SK-N-SH (cell line): ENCODE results near the gene DMAP1. TPM values are rescaled to one million over a fixed set of nuclear protein-coding genes. Genes with fewer than 3 reads are reported as not detected.

Experiments
- CTCF ChIA-PET: fragments of 300-600, 350-600 bp; formaldehyde crosslinking; extraction: SDS; loops from one replicate; lab custom pipeline; 2021; lab: Yijun Ruan, JAX
- POLR2A ChIA-PET: fragments of 350-600 bp; sonication (Branson Sonifier 250); formaldehyde crosslinking; extraction: SDS; loops from one replicate; lab custom pipeline; 2020; ENCODE audit warnings: antibody characterized with exemption, inconsistent platforms; lab: Yijun Ruan, JAX
- DNase-seq: peaks from one replicate; pipeline ENCODE4 v3.0.0; 2012
- H2AFZ ChIP-seq: fragments of 200-600 bp; sonication (generic); 2 replicates; pipeline ENCODE4 v1.8.1; 2016; ENCODE audit warnings: antibody characterized with exemption, mild to moderate bottlenecking, low read depth
- H3F3A ChIP-seq: fragments of 200-600 bp; sonication (generic); replicated peaks from 2 replicates; pipeline ENCODE3; 2016; ENCODE audit warnings: antibody characterized with exemption, mild to moderate bottlenecking; ENCODE audit not compliant: insufficient read depth
- H3K27ac ChIP-seq, 2 experiments: fragments of 200-500 bp in 1 of 2; fragments of 200-600 bp in 1 of 2; sonication (Bioruptor generic) in 1 of 2; sonication (generic), shearing (Covaris generic) in 1 of 2; 2 replicates each; pipeline versions ENCODE4 v1.5.1 to v1.6.1; 2014 to 2016; ENCODE audit warnings: low read depth in 2 of 2, inconsistent platforms in 1 of 2, low read length in 1 of 2, mild to moderate bottlenecking in 1 of 2, mixed read lengths in 1 of 2
- H3K27me3 ChIP-seq: fragments of 200-600 bp; sonication (generic), shearing (Covaris generic); 2 replicates; pipeline ENCODE4 v1.6.1; 2016; ENCODE audit warnings: mixed run types; ENCODE audit not compliant: insufficient read depth
- H3K36me3 ChIP-seq, 2 experiments: fragments of 200-500 bp in 1 of 2; fragments of 200-600 bp in 1 of 2; sonication (Bioruptor generic) in 1 of 2; sonication (generic) in 1 of 2; replicated peaks in 1 of 2; 2 replicates each; pipeline versions ENCODE3 to v1.5.1; 2014 to 2016; ENCODE audit warnings: low read length in 1 of 2, mild to moderate bottlenecking in 1 of 2; ENCODE audit not compliant: insufficient read depth in 2 of 2, control insufficient read depth in 1 of 2
- H3K4me1 ChIP-seq, 2 experiments: fragments of 200-500 bp in 1 of 2; fragments of 200-600 bp in 1 of 2; sonication (Bioruptor generic) in 1 of 2; sonication (generic), shearing (Covaris generic) in 1 of 2; 2 replicates each; pipeline versions ENCODE4 v1.5.1 to v1.6.1; 2014 to 2016; ENCODE audit warnings: low read depth in 1 of 2, low read length in 1 of 2, mixed run types in 1 of 2; ENCODE audit not compliant: insufficient read depth in 2 of 2, control insufficient read depth in 1 of 2
- H3K4me2 ChIP-seq: fragments of 200-600 bp; sonication (generic), shearing (Covaris generic); 2 replicates; pipeline ENCODE4 v1.6.1; 2017; ENCODE audit warnings: mixed run types
- H3K4me3 ChIP-seq, 2 experiments: fragments of 200-500 bp in 1 of 2; fragments of 200-600 bp in 1 of 2; sonication (Bioruptor generic) in 1 of 2; sonication (generic), shearing (Covaris generic) in 1 of 2; 2 replicates each; pipeline versions ENCODE4 v1.5.1 to v1.8.1; 2014 to 2016; ENCODE audit warnings: low read depth in 2 of 2, inconsistent platforms in 1 of 2, low read length in 1 of 2, mild to moderate bottlenecking in 1 of 2, mixed read lengths in 1 of 2, moderate library complexity in 1 of 2
- H3K79me2 ChIP-seq: fragments of 200-600 bp; sonication (generic); 2 replicates; pipeline ENCODE4 v1.8.1; 2017; ENCODE audit warnings: mild to moderate bottlenecking; ENCODE audit not compliant: insufficient read depth
- H3K9ac ChIP-seq: fragments of 200-600 bp; sonication (generic); 2 replicates; pipeline ENCODE4 v1.6.1; 2017; ENCODE audit warnings: mixed run types
- H3K9me2 ChIP-seq: fragments of 200-600 bp; sonication (generic); 2 replicates; pipeline ENCODE4 v1.6.1; 2017; ENCODE audit warnings: mixed run types
- H3K9me3 ChIP-seq: fragments of 200-600 bp; sonication (generic); 2 replicates; pipeline ENCODE4 v1.6.1; 2017; ENCODE audit warnings: mixed run types, mild to moderate bottlenecking, moderate library complexity
- H4K20me1 ChIP-seq: fragments of 200-600 bp; sonication (generic); 2 replicates; pipeline ENCODE4 v1.6.1; 2017; ENCODE audit warnings: mild to moderate bottlenecking, mixed run types; ENCODE audit not compliant: insufficient read depth
- ELF1 ChIP-seq: IDR thresholded peaks from 2 replicates; pipeline ENCODE4 v1.4.0; 2012
- EP300 ChIP-seq, 2 experiments: IDR thresholded peaks; 2 replicates each; pipeline versions ENCODE4 v1.4.0 to v1.6.1; 2012; ENCODE audit warnings: borderline replicate concordance in 1 of 2, low read depth in 1 of 2, low read length in 1 of 2
- FOSL2 ChIP-seq: IDR thresholded peaks from 2 replicates; pipeline ENCODE4 v1.4.0; 2012; ENCODE audit warnings: low read depth, mild to moderate bottlenecking, moderate library complexity, borderline replicate concordance
- FOXJ3 ChIP-seq: sonication (generic); formaldehyde crosslinking; IDR thresholded peaks from 2 replicates; pipeline ENCODE4 v1.5.1; 2020; ENCODE audit warnings: mild to moderate bottlenecking, missing genetic modification reagents
- JUND ChIP-seq: IDR thresholded peaks from 2 replicates; pipeline ENCODE4 v1.4.0; 2012
- MEF2A ChIP-seq: IDR thresholded peaks from 2 replicates; pipeline ENCODE4 v1.4.0; 2012; ENCODE audit warnings: low read depth, borderline replicate concordance
- MXI1 ChIP-seq: IDR thresholded peaks from 2 replicates; pipeline ENCODE4 v1.6.1; 2012; ENCODE audit warnings: mild to moderate bottlenecking, low read depth, low read length, improper control_type of control experiment
- NFIC ChIP-seq: IDR thresholded peaks from 2 replicates; pipeline ENCODE4 v1.4.0; 2012; ENCODE audit warnings: borderline replicate concordance
- POLR2AphosphoS5 ChIP-seq: IDR thresholded peaks from 2 replicates; pipeline ENCODE4 v1.6.1; 2012; ENCODE audit warnings: low read depth, low read length
- RFX5 ChIP-seq: IDR thresholded peaks from 2 replicates; pipeline ENCODE4 v1.6.1; 2012; ENCODE audit warnings: mild to moderate bottlenecking, improper control_type of control experiment, low read length
- RXRA ChIP-seq: IDR thresholded peaks from 2 replicates; pipeline ENCODE4 v1.4.0; 2012; ENCODE audit warnings: low read depth, mild to moderate bottlenecking, borderline replicate concordance
- SIN3A ChIP-seq: IDR thresholded peaks from 2 replicates; pipeline ENCODE4 v1.6.1; 2012; ENCODE audit warnings: low read depth, mild to moderate bottlenecking, low read length, moderate library complexity, borderline replicate concordance
- TAF1 ChIP-seq: IDR thresholded peaks from 2 replicates; pipeline ENCODE4 v1.6.1; 2012; ENCODE audit warnings: low read depth, mild to moderate bottlenecking, low read length, moderate library complexity, borderline replicate concordance
- YY1 ChIP-seq: IDR thresholded peaks from 2 replicates; pipeline ENCODE4 v1.4.0; 2012; ENCODE audit warnings: low read depth, mild to moderate bottlenecking
- WGBS: methylation state at CpG from one replicate; pipeline ENCODE4 v1.1.6; 2017; ENCODE audit warnings: low lambda C conversion rate; 5-methylcytosine and 5-hydroxymethylcytosine counted together
- polyA plus RNA-seq, 3 experiments: library from polyadenylated mRNA; depleted of rRNA; stranded (reverse); fragments of >200 nt; gene quantifications; 2 replicates each; pipeline ENCODE4 v1.2.3, GENCODE V29; 2012
- TF ChIP-seq, protein P1 (sequence below): fragments of 200-600 bp; sonication (generic); IDR thresholded peaks from 2 replicates; pipeline ENCODE4 v1.6.1; 2017; ENCODE audit warnings: antibody characterized with exemption, mild to moderate bottlenecking, moderate library complexity
- TF ChIP-seq, protein P2 (sequence below): IDR thresholded peaks from 2 replicates; pipeline ENCODE4 v1.6.1; 2012; ENCODE audit warnings: mild to moderate bottlenecking, low read depth, low read length, moderate library complexity
- TF ChIP-seq, protein P3 (sequence below): IDR thresholded peaks from 2 replicates; pipeline ENCODE4 v1.4.0; 2012; ENCODE audit warnings: low read depth
- TF ChIP-seq, protein P4 (sequence below): IDR thresholded peaks from 2 replicates; pipeline ENCODE4 v1.4.0; 2012; ENCODE audit warnings: low read depth, borderline replicate concordance

Gene DMAP1
- polyA plus RNA-seq, 1 of the 3 experiments (the other 2 are of a cell fraction): 59.6 TPM

DNA sequence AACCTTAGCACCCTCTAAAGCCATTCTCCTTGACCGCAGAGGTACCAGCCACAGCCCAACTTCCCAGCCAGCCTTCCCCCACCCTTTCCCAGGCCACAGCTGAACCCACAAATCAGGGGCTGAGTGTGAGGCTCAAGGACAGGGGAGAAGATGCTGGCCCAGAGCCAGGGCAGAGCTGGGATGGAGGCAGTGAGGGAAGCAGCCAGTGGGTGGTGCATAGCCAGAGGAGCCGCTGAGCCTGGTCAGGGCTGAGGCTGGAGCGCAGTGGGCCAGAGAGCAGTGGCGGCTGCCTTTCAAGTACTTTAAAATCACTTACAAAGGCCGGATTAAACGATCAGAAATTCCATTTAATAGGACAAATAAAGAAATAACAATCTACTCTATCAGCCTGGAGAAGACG lies 36.3 kb downstream of the DMAP1 start:
- no peak overlapping the region for H2AFZ ChIP-seq
- H3K9me2 ChIP-seq: no peaks in the 10 kb centered on the region
- H3K9ac ChIP-seq: no peak overlapping the region
- no peaks in the 10 kb centered on the region for H4K20me1 ChIP-seq
- POLR2A ChIA-PET: no interaction called here
- no peaks in the 10 kb centered on the region for H3K27me3 ChIP-seq
- no peak overlapping the region for H3K4me3 ChIP-seq
- no peaks in the 10 kb centered on the region for H3K79me2 ChIP-seq
- peaks cover 0 to 10% of the 10 kb centered on the region in 2 experiments for H3K36me3 ChIP-seq
- 88% methylated on average over 7 of the region's 7 CpGs for WGBS
- H3K9me3 ChIP-seq: no peaks in the 10 kb centered on the region
- peak; percentile 48 for DNase-seq
- no peak for TF ChIP-seq POLR2AphosphoS5
- TF ChIP-seq, protein P1, sequence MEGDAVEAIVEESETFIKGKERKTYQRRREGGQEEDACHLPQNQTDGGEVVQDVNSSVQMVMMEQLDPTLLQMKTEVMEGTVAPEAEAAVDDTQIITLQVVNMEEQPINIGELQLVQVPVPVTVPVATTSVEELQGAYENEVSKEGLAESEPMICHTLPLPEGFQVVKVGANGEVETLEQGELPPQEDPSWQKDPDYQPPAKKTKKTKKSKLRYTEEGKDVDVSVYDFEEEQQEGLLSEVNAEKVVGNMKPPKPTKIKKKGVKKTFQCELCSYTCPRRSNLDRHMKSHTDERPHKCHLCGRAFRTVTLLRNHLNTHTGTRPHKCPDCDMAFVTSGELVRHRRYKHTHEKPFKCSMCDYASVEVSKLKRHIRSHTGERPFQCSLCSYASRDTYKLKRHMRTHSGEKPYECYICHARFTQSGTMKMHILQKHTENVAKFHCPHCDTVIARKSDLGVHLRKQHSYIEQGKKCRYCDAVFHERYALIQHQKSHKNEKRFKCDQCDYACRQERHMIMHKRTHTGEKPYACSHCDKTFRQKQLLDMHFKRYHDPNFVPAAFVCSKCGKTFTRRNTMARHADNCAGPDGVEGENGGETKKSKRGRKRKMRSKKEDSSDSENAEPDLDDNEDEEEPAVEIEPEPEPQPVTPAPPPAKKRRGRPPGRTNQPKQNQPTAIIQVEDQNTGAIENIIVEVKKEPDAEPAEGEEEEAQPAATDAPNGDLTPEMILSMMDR: no peak
- TF ChIP-seq, protein P2, sequence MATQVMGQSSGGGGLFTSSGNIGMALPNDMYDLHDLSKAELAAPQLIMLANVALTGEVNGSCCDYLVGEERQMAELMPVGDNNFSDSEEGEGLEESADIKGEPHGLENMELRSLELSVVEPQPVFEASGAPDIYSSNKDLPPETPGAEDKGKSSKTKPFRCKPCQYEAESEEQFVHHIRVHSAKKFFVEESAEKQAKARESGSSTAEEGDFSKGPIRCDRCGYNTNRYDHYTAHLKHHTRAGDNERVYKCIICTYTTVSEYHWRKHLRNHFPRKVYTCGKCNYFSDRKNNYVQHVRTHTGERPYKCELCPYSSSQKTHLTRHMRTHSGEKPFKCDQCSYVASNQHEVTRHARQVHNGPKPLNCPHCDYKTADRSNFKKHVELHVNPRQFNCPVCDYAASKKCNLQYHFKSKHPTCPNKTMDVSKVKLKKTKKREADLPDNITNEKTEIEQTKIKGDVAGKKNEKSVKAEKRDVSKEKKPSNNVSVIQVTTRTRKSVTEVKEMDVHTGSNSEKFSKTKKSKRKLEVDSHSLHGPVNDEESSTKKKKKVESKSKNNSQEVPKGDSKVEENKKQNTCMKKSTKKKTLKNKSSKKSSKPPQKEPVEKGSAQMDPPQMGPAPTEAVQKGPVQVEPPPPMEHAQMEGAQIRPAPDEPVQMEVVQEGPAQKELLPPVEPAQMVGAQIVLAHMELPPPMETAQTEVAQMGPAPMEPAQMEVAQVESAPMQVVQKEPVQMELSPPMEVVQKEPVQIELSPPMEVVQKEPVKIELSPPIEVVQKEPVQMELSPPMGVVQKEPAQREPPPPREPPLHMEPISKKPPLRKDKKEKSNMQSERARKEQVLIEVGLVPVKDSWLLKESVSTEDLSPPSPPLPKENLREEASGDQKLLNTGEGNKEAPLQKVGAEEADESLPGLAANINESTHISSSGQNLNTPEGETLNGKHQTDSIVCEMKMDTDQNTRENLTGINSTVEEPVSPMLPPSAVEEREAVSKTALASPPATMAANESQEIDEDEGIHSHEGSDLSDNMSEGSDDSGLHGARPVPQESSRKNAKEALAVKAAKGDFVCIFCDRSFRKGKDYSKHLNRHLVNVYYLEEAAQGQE: no peak
- TF ChIP-seq, protein P3, sequence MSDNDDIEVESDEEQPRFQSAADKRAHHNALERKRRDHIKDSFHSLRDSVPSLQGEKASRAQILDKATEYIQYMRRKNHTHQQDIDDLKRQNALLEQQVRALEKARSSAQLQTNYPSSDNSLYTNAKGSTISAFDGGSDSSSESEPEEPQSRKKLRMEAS: no peak
- TF ChIP-seq RFX5: no peak
- TF ChIP-seq RXRA: no peak
- no peak for TF ChIP-seq YY1
- TF ChIP-seq FOXJ3 (CRISPR knock-in tag): no peak
- TF ChIP-seq, protein P4, sequence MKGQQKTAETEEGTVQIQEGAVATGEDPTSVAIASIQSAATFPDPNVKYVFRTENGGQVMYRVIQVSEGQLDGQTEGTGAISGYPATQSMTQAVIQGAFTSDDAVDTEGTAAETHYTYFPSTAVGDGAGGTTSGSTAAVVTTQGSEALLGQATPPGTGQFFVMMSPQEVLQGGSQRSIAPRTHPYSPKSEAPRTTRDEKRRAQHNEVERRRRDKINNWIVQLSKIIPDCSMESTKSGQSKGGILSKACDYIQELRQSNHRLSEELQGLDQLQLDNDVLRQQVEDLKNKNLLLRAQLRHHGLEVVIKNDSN: no peak
- no peak for TF ChIP-seq TAF1
- TF ChIP-seq FOSL2: no peak
- TF ChIP-seq SIN3A: no peak
- no peak for TF ChIP-seq EP300 (IDR thresholded peaks at IDR 0.05; ENCODE audit: borderline replicate concordance in 1 of 2, low read depth in 1 of 2, low read length in 1 of 2)
- TF ChIP-seq JUND: no peak
- TF ChIP-seq NFIC: no peak
- no peak for TF ChIP-seq ELF1
- TF ChIP-seq MEF2A: no peak
- TF ChIP-seq MXI1: no peak
- TF ChIP-seq, all 33 proteins: peak for 0
- H3K4me1 ChIP-seq: peaks cover 0 to 5% of the 10 kb centered on the region in 2 experiments; a peak in 1 of 4 replicates
- H3F3A ChIP-seq: no peaks in the 10 kb centered on the region
- CTCF ChIA-PET: interaction anchor here (0.7 to 4.9 kb wide), 6 partner anchors 18 to 116 kb away, joined by 3 to 20 read pairs (median 6); no protein-coding TSS in a partner anchor
- no peak overlapping the region for H3K27ac ChIP-seq
- no peak overlapping the region for H3K4me2 ChIP-seq
